ENCODE data around the gene CACNA1F. TPM values are rescaled to one million over a fixed set of nuclear protein-coding genes. Genes with fewer than 3 reads are reported as not detected.

The CACNA1F gene
- total and polyA plus RNA-seq, 9 of the 15 experiments (the other 6 are each of a cell fraction or from before 2014, with no cell fraction given), result under 0.01 to 0.41 (median 0.03) TPM; not detected in 3

- TF ChIP-seq, protein P1, sequence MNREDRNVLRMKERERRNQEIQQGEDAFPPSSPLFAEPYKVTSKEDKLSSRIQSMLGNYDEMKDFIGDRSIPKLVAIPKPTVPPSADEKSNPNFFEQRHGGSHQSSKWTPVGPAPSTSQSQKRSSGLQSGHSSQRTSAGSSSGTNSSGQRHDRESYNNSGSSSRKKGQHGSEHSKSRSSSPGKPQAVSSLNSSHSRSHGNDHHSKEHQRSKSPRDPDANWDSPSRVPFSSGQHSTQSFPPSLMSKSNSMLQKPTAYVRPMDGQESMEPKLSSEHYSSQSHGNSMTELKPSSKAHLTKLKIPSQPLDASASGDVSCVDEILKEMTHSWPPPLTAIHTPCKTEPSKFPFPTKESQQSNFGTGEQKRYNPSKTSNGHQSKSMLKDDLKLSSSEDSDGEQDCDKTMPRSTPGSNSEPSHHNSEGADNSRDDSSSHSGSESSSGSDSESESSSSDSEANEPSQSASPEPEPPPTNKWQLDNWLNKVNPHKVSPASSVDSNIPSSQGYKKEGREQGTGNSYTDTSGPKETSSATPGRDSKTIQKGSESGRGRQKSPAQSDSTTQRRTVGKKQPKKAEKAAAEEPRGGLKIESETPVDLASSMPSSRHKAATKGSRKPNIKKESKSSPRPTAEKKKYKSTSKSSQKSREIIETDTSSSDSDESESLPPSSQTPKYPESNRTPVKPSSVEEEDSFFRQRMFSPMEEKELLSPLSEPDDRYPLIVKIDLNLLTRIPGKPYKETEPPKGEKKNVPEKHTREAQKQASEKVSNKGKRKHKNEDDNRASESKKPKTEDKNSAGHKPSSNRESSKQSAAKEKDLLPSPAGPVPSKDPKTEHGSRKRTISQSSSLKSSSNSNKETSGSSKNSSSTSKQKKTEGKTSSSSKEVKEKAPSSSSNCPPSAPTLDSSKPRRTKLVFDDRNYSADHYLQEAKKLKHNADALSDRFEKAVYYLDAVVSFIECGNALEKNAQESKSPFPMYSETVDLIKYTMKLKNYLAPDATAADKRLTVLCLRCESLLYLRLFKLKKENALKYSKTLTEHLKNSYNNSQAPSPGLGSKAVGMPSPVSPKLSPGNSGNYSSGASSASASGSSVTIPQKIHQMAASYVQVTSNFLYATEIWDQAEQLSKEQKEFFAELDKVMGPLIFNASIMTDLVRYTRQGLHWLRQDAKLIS (CRISPR knock-in tag; IDR thresholded peaks at IDR 0.05), result no peak; the same call in 1 of the 2 replicates
- TF ChIP-seq POLR2G (IDR thresholded peaks at IDR 0.05; ENCODE audit: low read depth, low read length), result peak; percentile 81
- TF ChIP-seq OTX1 (CRISPR knock-in tag; IDR thresholded peaks at IDR 0.05), result peak; percentile 58; the same call in 1 of the 2 replicates
- TF ChIP-seq ZNF143 (CRISPR knock-in tag; IDR thresholded peaks at IDR 0.05), result no peak
- no peak for TF ChIP-seq PHF20 (IDR thresholded peaks at IDR 0.05; ENCODE audit: partially characterized antibody)
- no peak for TF ChIP-seq JUNB (CRISPR knock-in tag; conservative IDR thresholded peaks at IDR 0.05)
- no peak for TF ChIP-seq CREB3 (tag; conservative IDR thresholded peaks at IDR 0.05; ENCODE audit: low read depth)
- no peak for TF ChIP-seq CEBPG (CRISPR knock-in tag; IDR thresholded peaks at IDR 0.05)
- no peak for TF ChIP-seq CEBPG (tag; conservative IDR thresholded peaks at IDR 0.05 in 1 of 2, IDR thresholded peaks at IDR 0.05 in 1 of 2)
- TF ChIP-seq HLTF (IDR thresholded peaks at IDR 0.05), result no peak
- TF ChIP-seq E2F4 (CRISPR knock-in tag; IDR thresholded peaks at IDR 0.05; ENCODE audit: low read depth), result no peak
- no peak for TF ChIP-seq MED1 (CRISPR knock-in tag; IDR thresholded peaks at IDR 0.05; ENCODE audit: borderline replicate concordance)
- no peak for TF ChIP-seq ZNF277 (CRISPR knock-in tag; IDR thresholded peaks at IDR 0.05; ENCODE audit: borderline replicate concordance)
- TF ChIP-seq CXXC5 (CRISPR knock-in tag; IDR thresholded peaks at IDR 0.05), result 0 out of 2 replicates have a peak, but pooled peaks have one; percentile 35
- no peak for TF ChIP-seq BCL6 (CRISPR knock-in tag; IDR thresholded peaks at IDR 0.05)
- no peak for TF ChIP-seq MBD1 (CRISPR knock-in tag; IDR thresholded peaks at IDR 0.05)
- TF ChIP-seq ZBTB17 (CRISPR knock-in tag; IDR thresholded peaks at IDR 0.05), result 0 out of 2 replicates have a peak, but pooled peaks have one; percentile 14
Observed at GRCh38 chrX:49166914-49167739, 66.0 kb downstream of the CACNA1F start (continued).
